B cell (primary cell): ENCODE measurements around the gene RMND1.

Experiments
- EZH2 ChIP-seq: IDR thresholded peaks from 2 replicates; pipeline ENCODE4 v1.6.1; 2012; ENCODE audit warnings: borderline replicate concordance, low read depth, mild to moderate bottlenecking, moderate library complexity, low read length; ENCODE audit not compliant: insufficient read depth, poor library complexity, severe bottlenecking
- TF ChIP-seq, protein P1 (sequence below): fragments of 200-600 bp; IDR thresholded peaks from one replicate; pipeline ENCODE4 v1.8.0; 2022; ENCODE audit warnings: antibody characterized with exemption, mild to moderate bottlenecking

DNA sequence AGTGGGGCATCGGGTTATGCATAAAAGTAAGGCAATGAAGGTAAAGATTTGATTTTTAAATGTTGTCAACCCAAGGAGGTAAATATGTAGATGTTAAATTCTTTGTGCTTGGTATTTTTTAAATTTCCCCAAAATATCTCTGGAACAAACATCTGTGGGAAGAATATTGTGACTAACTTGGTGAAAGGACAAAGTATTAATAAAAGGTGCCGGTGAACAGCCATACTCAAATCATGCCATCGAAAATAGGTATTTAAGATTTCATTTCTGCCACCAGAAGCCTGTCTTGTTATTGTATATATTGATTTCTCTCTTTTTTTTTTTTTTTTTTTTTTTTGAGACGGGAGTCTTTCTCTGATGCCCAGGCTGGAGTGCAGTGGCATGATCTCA lies 48.0 kb downstream of the RMND1 start:
- TF ChIP-seq EZH2: no peak
- TF ChIP-seq, protein P1, sequence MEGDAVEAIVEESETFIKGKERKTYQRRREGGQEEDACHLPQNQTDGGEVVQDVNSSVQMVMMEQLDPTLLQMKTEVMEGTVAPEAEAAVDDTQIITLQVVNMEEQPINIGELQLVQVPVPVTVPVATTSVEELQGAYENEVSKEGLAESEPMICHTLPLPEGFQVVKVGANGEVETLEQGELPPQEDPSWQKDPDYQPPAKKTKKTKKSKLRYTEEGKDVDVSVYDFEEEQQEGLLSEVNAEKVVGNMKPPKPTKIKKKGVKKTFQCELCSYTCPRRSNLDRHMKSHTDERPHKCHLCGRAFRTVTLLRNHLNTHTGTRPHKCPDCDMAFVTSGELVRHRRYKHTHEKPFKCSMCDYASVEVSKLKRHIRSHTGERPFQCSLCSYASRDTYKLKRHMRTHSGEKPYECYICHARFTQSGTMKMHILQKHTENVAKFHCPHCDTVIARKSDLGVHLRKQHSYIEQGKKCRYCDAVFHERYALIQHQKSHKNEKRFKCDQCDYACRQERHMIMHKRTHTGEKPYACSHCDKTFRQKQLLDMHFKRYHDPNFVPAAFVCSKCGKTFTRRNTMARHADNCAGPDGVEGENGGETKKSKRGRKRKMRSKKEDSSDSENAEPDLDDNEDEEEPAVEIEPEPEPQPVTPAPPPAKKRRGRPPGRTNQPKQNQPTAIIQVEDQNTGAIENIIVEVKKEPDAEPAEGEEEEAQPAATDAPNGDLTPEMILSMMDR: no peak
